NCI-H1048 (cell line): ENCODE measurements around the gene THSD4.
A peak's percentile ranks its signal among the peaks of the same experiment; 100 is the strongest.
"Not testable (repeated sequence)": the region's sequence is repeated elsewhere in the genome, so short reads cannot be mapped to it uniquely, and the experiment has no call there.

Experiments
- DNase-seq: peaks from one replicate; lab custom pipeline; 2025; lab: John Stamatoyannopoulos, UW

The THSD4 gene

DNA sequence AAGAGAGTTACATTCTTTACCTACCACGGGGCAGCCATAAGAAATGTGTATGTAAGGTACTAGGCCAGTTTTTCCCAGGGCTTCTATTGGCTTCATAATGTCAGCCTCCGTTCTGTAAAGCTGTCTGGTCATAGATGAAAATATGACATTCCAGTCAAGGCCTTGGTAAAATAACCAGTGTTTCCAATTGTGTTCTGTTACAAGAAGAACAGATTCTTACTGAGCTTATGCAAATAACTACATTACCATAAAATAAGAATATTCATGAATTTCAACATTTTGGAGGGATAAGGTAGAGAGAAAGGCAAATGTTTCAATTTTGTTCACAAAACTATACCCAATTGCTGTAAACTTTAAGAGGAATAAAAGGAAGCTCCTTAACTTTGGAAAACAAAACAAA lies 315.5 kb downstream of the THSD4 start:
- peak; percentile 62 for DNase-seq

DNA sequence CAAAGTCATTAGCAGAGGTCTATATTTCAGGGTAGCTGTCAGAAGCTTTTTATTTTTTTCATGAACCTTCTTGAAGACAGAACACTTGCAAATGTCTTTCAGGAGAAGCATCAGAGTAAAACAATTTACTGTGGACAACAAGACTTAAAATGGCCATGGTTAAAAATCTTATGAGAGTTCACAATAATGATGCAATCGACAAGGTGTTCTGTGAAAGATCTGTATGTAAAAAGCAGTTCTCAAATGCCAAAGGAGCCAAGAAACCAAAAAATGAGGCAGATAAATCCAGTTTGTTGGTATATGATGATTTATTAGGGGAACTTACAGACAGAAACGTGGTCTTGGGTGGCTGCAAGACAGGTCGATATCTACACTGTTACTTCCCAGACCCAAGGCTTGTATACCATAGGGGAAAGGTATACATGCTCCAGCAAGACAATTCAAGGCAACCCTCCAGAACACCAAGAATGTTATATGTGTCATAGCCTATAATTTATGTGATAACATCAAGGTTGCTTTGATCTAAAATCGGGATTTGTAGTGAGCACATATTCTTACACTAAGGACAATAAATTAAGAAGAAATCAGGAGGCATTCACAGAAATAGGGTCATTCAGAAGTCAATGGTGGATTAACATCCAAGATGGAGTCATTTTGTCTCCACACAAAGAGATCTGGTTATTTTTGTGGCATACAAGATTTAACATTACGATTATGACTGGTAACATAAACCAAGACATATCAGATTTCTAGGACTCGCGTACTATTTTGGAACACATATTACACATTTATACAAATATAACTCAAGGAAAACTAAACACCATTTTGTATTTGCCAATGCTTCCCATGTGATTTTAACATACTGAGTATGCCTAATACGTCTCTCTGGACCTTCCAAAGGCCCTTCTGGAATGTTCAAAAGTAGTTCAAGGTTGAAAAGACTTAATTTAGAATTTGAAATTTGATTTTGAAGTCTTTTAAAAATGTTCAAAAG lies 316.4 kb downstream of the THSD4 start:
- DNase-seq, result no peak

GRCh38 chr15:71433402-71433801 lies 318.1 kb downstream of the THSD4 start:
- no peak for DNase-seq

DNA sequence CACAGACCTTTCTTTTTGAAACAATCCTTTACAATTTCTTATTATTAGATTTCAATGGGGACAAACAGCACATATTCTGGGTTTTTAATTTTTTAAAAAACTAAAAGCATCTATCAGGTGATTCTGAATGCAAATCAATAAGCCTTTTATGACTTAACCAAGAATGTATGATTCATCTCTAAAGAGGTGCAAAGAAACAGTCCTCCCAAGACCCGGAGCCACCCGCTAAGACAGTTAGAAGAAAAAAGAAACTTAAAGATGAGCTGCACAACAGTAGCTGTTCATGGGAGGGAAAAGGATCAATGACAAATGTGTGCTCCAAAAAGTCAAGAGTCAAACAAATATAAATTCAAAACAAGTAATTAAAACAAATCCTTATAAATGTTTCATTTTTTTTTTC lies 319.5 kb downstream of the THSD4 start:
- DNase-seq, result no peak

GRCh38 chr15:71435552-71435951 lies 320.3 kb downstream of the THSD4 start:
- no peak for DNase-seq

DNA sequence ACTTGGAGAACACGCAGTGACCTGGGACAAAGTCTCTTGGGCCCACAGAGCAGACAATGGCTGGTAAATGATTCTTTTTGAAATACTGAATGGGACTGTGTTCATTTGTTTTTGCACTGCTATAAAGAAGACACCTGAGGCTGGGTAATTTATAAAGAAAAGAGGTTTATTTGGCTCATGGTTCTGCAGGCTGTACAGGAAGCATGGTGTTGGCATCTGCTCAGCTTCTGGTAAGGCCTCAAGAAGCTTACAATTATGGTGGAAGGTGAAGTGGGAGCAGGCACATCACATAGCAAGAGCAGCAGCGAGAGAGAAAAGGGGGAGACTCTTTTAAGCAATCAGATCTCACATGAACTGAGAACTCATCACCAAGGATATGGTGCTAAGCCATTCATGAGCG lies 321.6 kb downstream of the THSD4 start:
- no peak for DNase-seq

DNA sequence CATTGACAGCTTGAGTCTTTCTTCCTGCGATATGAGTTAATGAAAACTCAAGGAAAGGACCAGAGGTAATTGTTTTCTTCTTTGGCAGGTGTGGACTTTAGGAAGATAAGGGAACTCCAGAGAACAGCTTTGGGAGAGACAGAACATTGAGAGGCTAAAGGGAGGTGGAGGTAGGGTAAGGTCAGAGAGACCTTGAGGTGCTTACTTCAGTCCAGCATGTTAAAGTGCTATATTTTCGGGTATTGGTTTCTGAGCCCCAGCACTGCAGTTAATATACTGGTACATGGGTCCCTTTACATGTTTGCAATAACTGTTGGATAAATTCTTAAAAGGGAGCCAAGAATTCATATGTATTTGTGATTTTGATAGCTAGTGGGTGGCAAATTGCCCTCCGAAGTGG lies 322.1 kb downstream of the THSD4 start:
- no peak for DNase-seq

DNA sequence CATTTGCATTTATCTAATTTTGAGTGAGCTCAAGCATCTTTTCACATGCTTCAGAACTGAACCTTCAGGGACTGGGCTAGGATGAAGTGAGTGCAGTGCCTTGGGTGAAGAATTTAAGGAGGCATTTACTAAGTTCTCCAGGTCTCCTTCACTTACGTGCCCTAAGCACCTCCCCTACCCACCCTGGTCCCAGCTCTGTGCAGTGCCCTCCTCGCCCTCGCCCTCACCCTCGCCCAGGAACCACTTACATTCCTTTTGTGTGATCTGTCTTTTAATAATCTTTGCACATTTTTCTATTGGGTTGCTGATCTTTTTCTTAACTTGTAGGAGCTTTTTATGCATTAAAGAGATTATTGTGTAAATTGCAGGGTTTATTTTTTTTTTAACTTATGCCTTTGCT lies 322.6 kb downstream of the THSD4 start:
- DNase-seq, result no peak

DNA sequence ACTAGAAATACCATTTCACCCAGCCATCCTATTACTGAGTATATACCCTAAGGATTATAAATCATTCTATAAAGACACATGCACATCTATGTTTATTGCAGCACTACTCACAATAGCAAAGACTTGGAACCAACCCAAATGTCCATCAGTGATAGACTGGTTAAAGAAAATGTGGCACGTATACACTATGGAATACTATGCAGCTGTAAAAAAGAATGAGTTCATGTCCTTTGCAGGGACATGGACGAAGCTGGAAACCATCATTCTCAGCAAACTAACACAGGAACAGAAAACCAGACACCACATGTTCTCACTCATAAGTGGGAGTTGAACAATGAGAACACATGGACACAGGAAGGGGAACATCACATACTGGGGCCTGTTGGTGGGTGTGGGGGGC lies 324.2 kb downstream of the THSD4 start:
- DNase-seq, result not testable (repeated sequence)

- DNase-seq, result peak; percentile 33
Measured at GRCh38 chr15:71440489-71441110, 325.3 kb downstream of the THSD4 start.

GRCh38 chr15:71443538-71443937 lies 328.3 kb downstream of the THSD4 start:
- DNase-seq, result peak; percentile 52

- DNase-seq, result no peak
Measured at GRCh38 chr15:71444032-71444810, 328.9 kb downstream of the THSD4 start.

GRCh38 chr15:71444866-71445590 lies 329.8 kb downstream of the THSD4 start:
- no peak for DNase-seq

DNA sequence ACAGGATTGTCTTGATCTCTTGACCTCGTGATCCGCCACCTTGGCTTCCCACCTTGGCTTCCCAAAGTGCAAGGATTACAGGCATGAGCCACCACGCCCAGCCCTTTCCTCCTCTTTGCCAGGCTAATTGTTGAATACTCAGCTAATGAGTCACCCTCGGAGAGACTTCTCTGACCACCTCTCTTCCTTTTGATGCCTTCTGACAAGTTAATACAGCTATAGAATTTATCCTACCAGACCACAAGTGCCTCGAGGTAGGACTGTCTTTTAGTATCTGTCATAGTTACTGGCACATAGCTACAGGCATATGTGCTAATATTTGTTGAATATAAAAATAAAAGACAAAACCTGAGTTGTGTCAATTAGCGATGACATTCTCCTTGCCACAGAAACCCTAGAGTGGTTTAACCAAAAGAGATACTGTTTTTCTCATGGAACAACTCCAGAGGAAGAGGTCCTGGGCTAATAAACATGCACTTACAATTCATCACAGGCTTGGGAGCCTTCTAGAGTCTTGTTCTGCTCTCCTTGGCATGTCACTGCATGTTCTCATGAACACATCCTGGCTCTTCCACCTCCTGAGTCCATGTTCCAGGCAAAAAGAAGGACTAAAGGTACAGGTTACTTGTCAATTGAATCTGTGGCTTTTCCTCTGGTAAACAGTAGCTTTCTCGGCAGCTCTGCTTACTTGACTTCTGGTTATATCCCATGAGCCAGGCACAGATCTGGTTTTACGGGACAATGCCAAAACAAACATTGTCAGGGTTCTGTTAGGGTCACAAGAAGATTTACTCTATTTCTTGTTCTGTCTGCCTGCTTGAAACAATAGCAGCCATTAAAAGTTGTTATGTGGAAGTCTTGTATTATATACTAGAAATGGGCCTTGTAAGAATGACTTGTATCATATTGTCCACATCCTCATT lies 332.3 kb downstream of the THSD4 start:
- no peak for DNase-seq

- peak; percentile 37 for DNase-seq
Measured at GRCh38 chr15:71448688-71449114, 333.4 kb downstream of the THSD4 start.

DNA sequence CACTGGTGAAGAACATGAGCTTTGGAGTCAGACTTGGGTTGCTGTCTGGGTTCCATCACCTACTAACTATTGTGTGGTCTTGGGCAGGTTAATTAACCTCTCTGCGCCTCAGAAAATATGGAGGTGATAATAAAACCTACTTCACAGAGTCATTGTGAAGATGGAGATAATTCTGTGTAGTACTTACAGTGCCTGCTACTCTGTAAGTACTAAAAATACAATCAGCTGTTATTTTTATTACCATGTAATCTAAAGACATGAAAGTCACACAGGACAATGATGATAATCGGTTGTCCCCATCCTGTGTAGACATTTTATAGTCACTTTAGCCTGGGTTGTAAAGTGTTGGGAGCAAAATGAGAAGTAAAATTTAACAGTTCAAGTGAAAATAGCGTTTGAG lies 334.1 kb downstream of the THSD4 start:
- no peak for DNase-seq

DNA sequence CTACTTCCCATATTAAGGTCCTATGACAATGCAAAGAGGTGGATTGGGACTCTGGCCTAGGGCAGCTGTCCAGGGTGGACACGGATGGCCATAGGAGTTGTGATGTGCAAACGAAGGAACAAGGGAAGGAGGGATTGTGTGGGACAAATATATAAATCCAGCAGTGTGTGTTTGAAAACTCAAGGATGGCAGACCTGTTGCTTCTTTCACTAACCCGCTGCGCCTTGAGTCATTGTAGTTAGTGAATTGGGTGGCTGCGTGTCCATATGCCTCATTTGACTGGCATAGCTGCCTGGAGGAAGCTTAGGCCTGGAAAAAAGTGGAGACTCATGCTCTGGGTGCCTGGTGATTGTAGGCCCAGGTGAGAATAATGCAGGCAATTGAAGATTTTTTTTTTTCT lies 334.7 kb downstream of the THSD4 start:
- DNase-seq, result no peak

DNA sequence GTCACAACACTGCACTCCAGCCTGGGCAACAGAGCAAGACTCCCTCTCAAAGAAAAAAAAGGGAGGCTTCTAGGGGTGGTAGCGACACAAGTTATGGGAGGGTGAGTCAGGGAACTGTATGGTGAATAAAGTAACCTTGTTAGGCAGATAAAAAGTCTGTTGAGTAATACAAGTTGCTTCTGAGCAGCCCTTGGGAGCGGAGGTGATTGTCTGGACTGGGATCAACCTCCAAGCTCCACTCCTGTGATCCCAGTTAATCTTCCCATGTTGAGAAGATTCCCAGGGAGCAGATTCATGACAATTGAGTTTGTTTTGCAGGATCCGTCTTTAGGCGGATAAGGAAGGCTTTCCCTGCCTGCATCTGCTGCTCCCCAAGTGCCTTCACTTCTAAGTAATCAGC lies 335.9 kb downstream of the THSD4 start:
- no peak for DNase-seq

DNA sequence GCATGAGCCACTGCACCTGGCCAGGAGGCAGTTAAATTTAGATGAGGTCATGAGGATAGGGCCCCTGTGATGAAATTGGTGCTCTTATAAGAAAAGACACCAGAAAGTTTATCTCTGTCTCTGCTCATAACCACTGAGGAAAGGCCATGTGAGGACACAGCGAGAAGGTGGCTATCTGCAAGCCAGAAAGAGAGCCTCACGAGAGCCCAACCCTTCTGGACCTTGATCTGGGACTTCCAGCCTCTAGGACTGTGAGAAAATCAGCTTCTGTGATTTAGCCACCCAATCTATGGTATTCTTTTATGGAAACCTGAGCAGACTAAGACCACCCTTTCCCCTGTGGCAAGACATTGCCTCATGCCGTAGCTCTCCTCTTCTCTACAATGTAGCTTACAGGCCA lies 337.6 kb downstream of the THSD4 start:
- no peak for DNase-seq

- DNase-seq, result no peak
Measured at GRCh38 chr15:71454462-71454996, 339.3 kb downstream of the THSD4 start.
